HG03457 (cell line): Measurements from ENCODE around the gene SLC22A13.

ENCODE experiments used
- ATAC-seq: cut with Tn5 transposase; IDR thresholded peaks from one replicate; pipeline ENCODE4 v1.9.1; 2021; ENCODE audit warnings: moderate number of reproducible peaks; ENCODE audit not compliant: unreplicated experiment

SLC22A13 gene

DNA sequence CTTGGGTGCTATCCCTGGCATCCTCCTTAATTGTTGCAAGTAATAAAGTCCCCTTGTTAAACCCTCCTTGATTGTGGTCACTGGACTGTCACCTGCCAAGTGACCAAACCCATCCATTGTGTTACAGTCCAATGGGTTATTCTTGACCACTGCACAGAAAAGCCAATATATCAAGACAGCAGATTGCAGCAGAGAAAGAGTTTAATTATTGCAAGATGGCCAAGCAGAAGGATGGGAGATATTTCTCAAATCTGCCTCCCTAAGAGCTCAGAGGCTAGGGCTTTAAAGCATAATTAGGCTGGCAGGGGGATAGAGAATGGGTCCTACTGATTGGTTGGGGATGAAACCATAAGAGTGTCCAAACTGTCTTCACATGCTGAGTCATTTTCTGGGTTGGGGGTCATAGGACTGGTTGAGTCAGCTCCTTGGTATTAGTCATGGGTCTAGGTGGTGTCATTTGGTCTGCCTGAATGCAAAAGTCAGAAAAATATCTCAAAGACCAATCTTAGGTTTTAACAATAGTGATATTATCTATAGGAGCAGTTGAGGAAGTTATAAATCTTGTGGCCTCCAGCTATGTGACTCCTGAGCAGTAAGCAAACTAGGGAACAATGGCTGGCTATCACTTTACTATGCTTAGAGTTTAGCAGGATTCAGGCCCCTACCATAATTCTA lies 61.9 kb downstream of the SLC22A13 start:
- no peak for ATAC-seq
